Measurements from ENCODE around the gene PLEKHA8.

PLEKHA8 gene

DNA sequence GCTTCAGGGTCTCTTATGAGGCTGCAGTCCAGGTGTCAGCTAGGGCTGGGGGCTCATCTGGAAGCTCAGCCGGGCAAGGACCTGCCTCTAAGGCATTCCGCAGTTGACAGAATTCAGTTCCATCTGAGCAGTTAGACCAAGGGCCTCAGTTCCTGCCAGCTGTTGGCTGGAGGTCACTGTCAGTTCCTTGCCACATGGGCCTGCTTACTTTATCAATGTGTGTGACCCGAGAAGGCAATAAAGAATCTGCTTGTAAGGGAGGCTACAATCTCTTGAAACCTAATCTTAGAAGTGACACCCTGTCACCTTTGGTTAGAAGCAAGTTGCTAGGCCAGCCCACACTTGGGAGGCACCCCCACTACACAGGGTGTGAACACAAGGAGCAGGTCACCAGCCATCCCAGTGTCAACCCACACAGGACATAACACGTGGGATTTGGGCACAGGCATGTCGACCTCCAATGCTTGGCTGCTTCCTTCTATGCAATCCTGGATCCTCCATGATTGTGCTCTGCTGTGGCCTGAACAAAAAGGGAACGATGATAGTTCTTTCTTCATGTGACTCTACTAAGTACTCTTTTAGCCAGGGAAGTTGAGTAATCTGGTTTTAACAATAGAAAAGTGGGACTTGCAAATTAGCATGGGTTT, 148.4 kb downstream of the PLEKHA8 start:
- no peak for TF ChIP-seq CTCF (IDR thresholded peaks at IDR 0.05; ENCODE audit: control insufficient read depth, extremely low read depth, insufficient read depth)
- DNase-seq (ENCODE audit: low read depth) = no peak
- H3K4me3 ChIP-seq (ENCODE audit: low read depth, low read length) = no peak overlapping the region

GRCh38 chr7:30177186-30177585, 149.0 kb downstream of the PLEKHA8 start:
- H3K4me3 ChIP-seq (ENCODE audit: low read depth, low read length) = no peak overlapping the region
- TF ChIP-seq CTCF (IDR thresholded peaks at IDR 0.05; ENCODE audit: control insufficient read depth, extremely low read depth, insufficient read depth) = no peak
- no peak for DNase-seq (ENCODE audit: low read depth)

DNA sequence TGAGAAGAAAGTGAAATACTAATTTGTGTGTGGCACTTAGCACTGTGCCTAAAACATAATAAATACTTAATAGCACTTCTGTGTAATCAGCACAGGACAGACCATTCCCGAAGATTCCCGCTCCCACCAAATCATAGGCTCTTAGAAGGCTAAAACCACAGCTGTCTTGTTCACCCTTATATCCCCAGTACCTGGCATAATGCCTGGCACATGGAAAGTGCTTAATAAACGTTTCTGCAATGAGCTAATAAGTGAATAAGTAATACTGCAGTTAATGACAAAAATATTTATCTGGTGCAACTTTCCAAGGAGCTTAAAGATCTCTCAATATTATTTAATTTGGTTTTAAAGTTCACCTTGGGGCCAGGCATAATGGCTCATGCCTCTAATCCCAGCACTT, 149.8 kb downstream of the PLEKHA8 start:
- H3K4me3 ChIP-seq (ENCODE audit: low read depth, low read length) = no peak overlapping the region
- DNase-seq (ENCODE audit: low read depth) = peak; percentile 17
- TF ChIP-seq CTCF (IDR thresholded peaks at IDR 0.05; ENCODE audit: control insufficient read depth, extremely low read depth, insufficient read depth) = no peak

GRCh38 chr7:30178748-30179436, 150.7 kb downstream of the PLEKHA8 start:
- no peak for TF ChIP-seq CTCF (IDR thresholded peaks at IDR 0.05; ENCODE audit: control insufficient read depth, extremely low read depth, insufficient read depth)
- no peak for DNase-seq (ENCODE audit: low read depth)
- no peak overlapping the region for H3K4me3 ChIP-seq (ENCODE audit: low read depth, low read length)
